ENCODE measurements around the gene PRKG1.

GRCh38 chr10:52074505-52075026 lies 1000.3 kb downstream of the PRKG1 start:
- TF ChIP-seq EZH2 (IDR thresholded peaks at IDR 0.05; ENCODE audit: insufficient read depth, poor library complexity, severe bottlenecking) (no peak), EZH2phosphoT487 (IDR thresholded peaks at IDR 0.05; ENCODE audit: insufficient read depth, low read depth) (no peak)

All from GM23248 (cell line).